H9 (cell line): ENCODE results near the gene SPATA17. TPM values are rescaled to one million over a fixed set of nuclear protein-coding genes. Genes with fewer than 3 reads are reported as not detected.

Experiments used
- DNase-seq: peaks from one replicate; pipeline ENCODE4 v3.0.0-alpha.2; 2017
- H2AFZ ChIP-seq: one replicate; pipeline ENCODE4 v1.6.1; 2013; ENCODE audit warnings: mild to moderate bottlenecking, low read length, control low read depth, moderate library complexity
- H2AK5ac ChIP-seq: 2 replicates; pipeline ENCODE4 v1.6.1; 2013; ENCODE audit warnings: low read length, control low read depth, mixed read lengths; ENCODE audit not compliant: insufficient read length
- H2BK120ac ChIP-seq: one replicate; pipeline ENCODE4 v1.6.1; 2013; ENCODE audit warnings: low read depth, mild to moderate bottlenecking, low read length, control low read depth, inconsistent platforms; ENCODE audit not compliant: poor library complexity, severe bottlenecking
- H2BK12ac ChIP-seq: 2 replicates; pipeline ENCODE4 v1.6.1; 2013; ENCODE audit warnings: low read length, control low read depth, mixed read lengths, low read depth; ENCODE audit not compliant: insufficient read length
- H2BK15ac ChIP-seq: 2 replicates; pipeline ENCODE4 v1.6.1; 2013; ENCODE audit warnings: low read depth, low read length, control low read depth
- H2BK20ac ChIP-seq: one replicate; pipeline ENCODE4 v1.6.1; 2013; ENCODE audit warnings: low read depth, mild to moderate bottlenecking, low read length, control low read depth, inconsistent platforms; ENCODE audit not compliant: poor library complexity, severe bottlenecking
- H2BK5ac ChIP-seq: 2 replicates; pipeline ENCODE4 v1.6.1; 2013; ENCODE audit warnings: low read length, control low read depth, mixed read lengths; ENCODE audit not compliant: insufficient read length
- H3K14ac ChIP-seq: 2 replicates; pipeline ENCODE4 v1.6.1; 2013; ENCODE audit warnings: low read length, control low read depth; ENCODE audit not compliant: insufficient read depth
- H3K18ac ChIP-seq: 2 replicates; pipeline ENCODE4 v1.6.1; 2013; ENCODE audit warnings: low read depth, mild to moderate bottlenecking, mixed read lengths, low read length, control low read depth; ENCODE audit not compliant: insufficient read length
- H3K23ac ChIP-seq: 2 replicates; pipeline ENCODE4 v1.6.1; 2013; ENCODE audit warnings: low read length, control low read depth, mixed read lengths, low read depth; ENCODE audit not compliant: insufficient read length
- H3K23me2 ChIP-seq: 2 replicates; pipeline ENCODE4 v1.6.1; 2013; ENCODE audit warnings: low read depth, mild to moderate bottlenecking, mixed read lengths, low read length, control low read depth; ENCODE audit not compliant: insufficient read length, poor library complexity, severe bottlenecking
- H3K27ac ChIP-seq: 2 replicates; pipeline ENCODE4 v1.5.1; 2013; ENCODE audit warnings: low read length, control low read depth, mixed read lengths, low read depth; ENCODE audit not compliant: insufficient read length
- H3K27me3 ChIP-seq: 2 replicates; pipeline ENCODE4 v1.6.1; 2013; ENCODE audit warnings: low read length, control low read depth, inconsistent platforms; ENCODE audit not compliant: insufficient read depth
- H3K4ac ChIP-seq: 2 replicates; pipeline ENCODE4 v1.6.1; 2013; ENCODE audit warnings: low read depth, mild to moderate bottlenecking, control low read depth, inconsistent platforms, low read length, moderate library complexity
- H3K4me1 ChIP-seq: 2 replicates; pipeline ENCODE4 v1.6.1; 2013; ENCODE audit warnings: low read length, control low read depth, inconsistent platforms; ENCODE audit not compliant: insufficient read depth
- H3K4me2 ChIP-seq: 2 replicates; pipeline ENCODE4 v1.6.1; 2013; ENCODE audit warnings: low read length, control low read depth, mixed read lengths; ENCODE audit not compliant: insufficient read length, insufficient read depth
- H3K56ac ChIP-seq: 2 replicates; pipeline ENCODE4 v1.6.1; 2013; ENCODE audit warnings: low read depth, mild to moderate bottlenecking, mixed read lengths, low read length, control low read depth; ENCODE audit not compliant: insufficient read length
- H3K79me1 ChIP-seq: 2 replicates; pipeline ENCODE4 v1.6.1; 2013; ENCODE audit warnings: low read depth, mild to moderate bottlenecking, moderate library complexity, low read length, control low read depth, inconsistent platforms; ENCODE audit not compliant: insufficient read depth, poor library complexity, severe bottlenecking
- H3K79me2 ChIP-seq: 2 replicates; pipeline ENCODE4 v1.6.1; 2013; ENCODE audit warnings: low read length, control low read depth, inconsistent platforms; ENCODE audit not compliant: insufficient read depth
- H3K9ac ChIP-seq: 2 replicates; pipeline ENCODE4 v1.6.1; 2013; ENCODE audit warnings: low read length, control low read depth, mixed read lengths; ENCODE audit not compliant: insufficient read length; ENCODE audit errors: extremely low read depth
- H3K9me3 ChIP-seq: one replicate; pipeline ENCODE4 v1.6.1; 2013; ENCODE audit warnings: low read depth, low read length, inconsistent platforms; ENCODE audit not compliant: control insufficient read depth
- H3T11ph ChIP-seq: one replicate; pipeline ENCODE4 v1.6.1; 2013; ENCODE audit warnings: mild to moderate bottlenecking, low read length, control low read depth, inconsistent platforms
- H4K20me1 ChIP-seq: one replicate; pipeline ENCODE4 v1.6.1; 2013; ENCODE audit not compliant: control insufficient read depth, insufficient read length, insufficient read depth
- H4K5ac ChIP-seq: 2 replicates; pipeline ENCODE4 v1.6.1; 2013; ENCODE audit warnings: low read depth, mild to moderate bottlenecking, mixed read lengths, low read length, control low read depth; ENCODE audit not compliant: insufficient read length
- H4K8ac ChIP-seq: replicated peaks from 2 replicates; pipeline ENCODE4 v1.6.1; 2013; ENCODE audit warnings: low read length, control low read depth, mixed read lengths, low read depth; ENCODE audit not compliant: insufficient read length
- H4K91ac ChIP-seq: 2 replicates; pipeline ENCODE4 v1.6.1; 2013; ENCODE audit warnings: low read depth, mild to moderate bottlenecking, moderate library complexity, mixed read lengths, low read length, control low read depth; ENCODE audit not compliant: insufficient read length
- H3K27ac Mint-ChIP-seq, 3 experiments: 2 replicates in 2 of 3; 3 replicates in 1 of 3; pipeline ENCODE4 v1.8.0; 2020 to 2021; ENCODE audit warnings: mixed read lengths in 3 of 3, mild to moderate bottlenecking in 1 of 3, moderate library complexity in 1 of 3
- H3K27me3 Mint-ChIP-seq: 2 replicates; pipeline ENCODE4 v1.8.0; 2021; ENCODE audit warnings: low read depth, mild to moderate bottlenecking, moderate library complexity, mixed read lengths
- H3K36me3 Mint-ChIP-seq, 3 experiments: 2 replicates in 2 of 3; 3 replicates in 1 of 3; pipeline ENCODE4 v1.8.0; 2020 to 2021; ENCODE audit warnings: low read depth in 3 of 3, mixed read lengths in 3 of 3; ENCODE audit not compliant: insufficient read depth in 1 of 3
- H3K4me1 Mint-ChIP-seq, 2 experiments: 2 replicates each; pipeline ENCODE4 v1.8.0; 2020; ENCODE audit warnings: mixed read lengths in 2 of 2
- H3K4me3 Mint-ChIP-seq, 2 experiments: 2 replicates in 1 of 2; 3 replicates in 1 of 2; pipeline ENCODE4 v1.8.0; 2020 to 2021; ENCODE audit warnings: mild to moderate bottlenecking in 2 of 2, mixed read lengths in 2 of 2, moderate library complexity in 1 of 2
- H3K9me3 Mint-ChIP-seq, 2 experiments: 2 replicates in 1 of 2; 3 replicates in 1 of 2; pipeline ENCODE4 v1.8.0; 2020; ENCODE audit warnings: mild to moderate bottlenecking in 2 of 2, mixed read lengths in 2 of 2, moderate library complexity in 1 of 2
- CTCF ChIP-seq: fragments of 200-600 bp; sonication (generic); conservative IDR thresholded peaks from 3 replicates; pipeline ENCODE4 v1.8.0; 2021; ENCODE audit warnings: antibody characterized with exemption, mild to moderate bottlenecking
- WGBS: extraction: QIAGEN DNeasy Blood & Tissue Kit; methylation state at CpG from one replicate; pipeline ENCODE4 v1.1.7; 2013; ENCODE audit warnings: missing lambda C conversion rate, low lambda C conversion rate, mixed read lengths; ENCODE audit not compliant: insufficient read length; ENCODE audit errors: extremely low coverage; 5-methylcytosine and 5-hydroxymethylcytosine counted together
- total RNA-seq: library from RNA; stranded (reverse); gene quantifications from 2 replicates; pipeline ENCODE4 v1.2.1, GENCODE V29; 2021

SPATA17 gene
- total RNA-seq, 1 experiment from 2014 or later: 0.44 TPM

- Histone ChIP-seq H2AK5ac (no peak overlapping the region), H2BK5ac (no peak overlapping the region), H3K9ac (no peak overlapping the region), H3K14ac (no peak overlapping the region), H3K9me3 (no peaks in the 10 kb centered on the region), H4K5ac (no peak overlapping the region), H4K20me1 (no peaks in the 10 kb centered on the region), H4K8ac (no peak overlapping the region), H3K79me1 (no peaks in the 10 kb centered on the region), H3T11ph (no peak overlapping the region), H3K18ac (no peak overlapping the region), H3K27me3 (no peaks in the 10 kb centered on the region), H2BK20ac (no peak overlapping the region), H3K79me2 (no peaks in the 10 kb centered on the region), H2BK120ac (no peak overlapping the region), H3K27ac (no peak overlapping the region), H3K4ac (no peak overlapping the region), H2BK12ac (no peak overlapping the region), H2BK15ac (no peak overlapping the region), H3K56ac (no peak overlapping the region), H3K23me2 (no peaks in the 10 kb centered on the region), H3K4me1 (no peaks in the 10 kb centered on the region), H4K91ac (no peak overlapping the region), H3K23ac (no peak overlapping the region), H3K4me2 (no peak overlapping the region), H2AFZ (no peak overlapping the region)
- no peak overlapping the region for H3K27ac Mint-ChIP-seq
- DNase-seq: no peak
- no peaks in the 10 kb centered on the region for H3K9me3 Mint-ChIP-seq
- H3K27me3 Mint-ChIP-seq: no peaks in the 10 kb centered on the region
- TF ChIP-seq CTCF: no peak
- peaks cover 0 to 13% of the 10 kb centered on the region in 2 experiments; a peak in 3 of 4 replicates for H3K4me1 Mint-ChIP-seq
- WGBS: no CpG with 5 or more reads among the region's 2 CpGs
- H3K36me3 Mint-ChIP-seq: no peaks in the 10 kb centered on the region
- H3K4me3 Mint-ChIP-seq: no peak overlapping the region
Observed at GRCh38 chr1:217673387-217673786, 42.2 kb downstream of the SPATA17 start.
